Lower lobe of right lung (tissue), 2 donors: ENCODE results near the gene BCAT1. TPM values are rescaled to one million over a fixed set of nuclear protein-coding genes. Genes with fewer than 3 reads are reported as not detected.
"Not testable (repeated sequence)": the region's sequence is repeated elsewhere in the genome, so short reads cannot be mapped to it uniquely, and the experiment has no call there.

Source experiments
- ATAC-seq, 2 donors: fragments of 200-7000 bp; cut with Tn5 transposase; one replicate each; pipeline ENCODE4 v1.9.1; 2020 to 2022; ENCODE audit warnings: mild to moderate bottlenecking in 2 of 2, moderate library complexity in 2 of 2
- DNase-seq: peaks from one replicate; pipeline ENCODE4 v3.0.0-alpha.2; 2020
- H3K27ac ChIP-seq: fragments of 200-600 bp; one replicate; pipeline ENCODE4 v1.8.0; 2022
- H3K27me3 ChIP-seq: fragments of 200-600 bp; one replicate; pipeline ENCODE4 v1.8.0; 2022; ENCODE audit warnings: low read depth
- H3K36me3 ChIP-seq: fragments of 200-600 bp; one replicate; pipeline ENCODE4 v1.8.0; 2022; ENCODE audit warnings: mild to moderate bottlenecking
- H3K4me1 ChIP-seq: fragments of 200-600 bp; one replicate; pipeline ENCODE4 v1.8.0; 2022
- H3K4me3 ChIP-seq: fragments of 200-600 bp; one replicate; pipeline ENCODE4 v1.8.0; 2022; ENCODE audit warnings: mild to moderate bottlenecking
- H3K9me3 ChIP-seq: fragments of 200-600 bp; one replicate; pipeline ENCODE4 v1.8.0; 2022
- intact Hi-C: fragments of 100-400 bp; cut with DNase I; formaldehyde crosslinking; loops from one replicate; pipeline ENCODE4 v1.11.0; 2022
- total RNA-seq: library from RNA; stranded (reverse); fragmentation: NEBNext Ultra II Directional; extraction: Animal tissue kit (Norgen Biotek cat#: 25700); gene quantifications from one replicate; pipeline ENCODE4 v1.2.1, GENCODE V29; 2021
- TF ChIP-seq, protein P1 (sequence below): fragments of 200-600 bp; IDR thresholded peaks from one replicate; pipeline ENCODE4 v1.8.0; 2022; ENCODE audit warnings: antibody characterized with exemption, mild to moderate bottlenecking
- donor health status: DM: no; HTN: yes; CAD: no; lungs with severe emphysema.

Gene BCAT1
- total RNA-seq, 1 donor from 2014 or later = 50.6 TPM

DNA sequence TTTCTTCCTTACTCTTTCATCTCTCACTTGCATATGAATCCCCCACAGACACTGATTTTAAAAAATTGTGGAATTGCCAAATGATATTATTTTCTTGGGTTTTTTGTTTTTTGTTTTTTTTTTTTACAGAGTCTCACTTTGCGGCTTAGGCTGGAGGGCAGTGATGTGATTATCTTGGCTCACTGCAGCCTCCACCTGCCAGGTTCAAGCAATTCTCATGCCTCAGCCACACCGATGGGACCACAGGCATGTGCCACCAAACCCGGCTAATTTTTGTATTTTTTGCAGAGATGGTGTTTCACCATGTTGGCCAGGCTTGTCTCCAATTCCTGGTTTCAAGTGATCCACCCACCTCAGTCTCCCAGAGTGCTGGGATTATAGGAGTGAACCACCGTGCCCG, 68.2 kb downstream of the BCAT1 start:
- H3K27ac ChIP-seq = no peak overlapping the region
- intact Hi-C loops = no loop called here
- peaks cover 15% of the 10 kb centered on the region for H3K36me3 ChIP-seq
- ATAC-seq (no peak), DNase-seq (no peak)
- no peaks in the 10 kb centered on the region for H3K4me1 ChIP-seq
- H3K4me3 ChIP-seq = no peak overlapping the region
- TF ChIP-seq, protein P1, sequence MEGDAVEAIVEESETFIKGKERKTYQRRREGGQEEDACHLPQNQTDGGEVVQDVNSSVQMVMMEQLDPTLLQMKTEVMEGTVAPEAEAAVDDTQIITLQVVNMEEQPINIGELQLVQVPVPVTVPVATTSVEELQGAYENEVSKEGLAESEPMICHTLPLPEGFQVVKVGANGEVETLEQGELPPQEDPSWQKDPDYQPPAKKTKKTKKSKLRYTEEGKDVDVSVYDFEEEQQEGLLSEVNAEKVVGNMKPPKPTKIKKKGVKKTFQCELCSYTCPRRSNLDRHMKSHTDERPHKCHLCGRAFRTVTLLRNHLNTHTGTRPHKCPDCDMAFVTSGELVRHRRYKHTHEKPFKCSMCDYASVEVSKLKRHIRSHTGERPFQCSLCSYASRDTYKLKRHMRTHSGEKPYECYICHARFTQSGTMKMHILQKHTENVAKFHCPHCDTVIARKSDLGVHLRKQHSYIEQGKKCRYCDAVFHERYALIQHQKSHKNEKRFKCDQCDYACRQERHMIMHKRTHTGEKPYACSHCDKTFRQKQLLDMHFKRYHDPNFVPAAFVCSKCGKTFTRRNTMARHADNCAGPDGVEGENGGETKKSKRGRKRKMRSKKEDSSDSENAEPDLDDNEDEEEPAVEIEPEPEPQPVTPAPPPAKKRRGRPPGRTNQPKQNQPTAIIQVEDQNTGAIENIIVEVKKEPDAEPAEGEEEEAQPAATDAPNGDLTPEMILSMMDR = no peak
- H3K9me3 ChIP-seq = no peaks in the 10 kb centered on the region
- H3K27me3 ChIP-seq = no peaks in the 10 kb centered on the region

GRCh38 chr12:24879644-24880043, 69.3 kb downstream of the BCAT1 start:
- intact Hi-C loops = no loop called here
- Histone ChIP-seq H3K27ac (no peak overlapping the region), H3K4me3 (no peak overlapping the region), H3K36me3 (peaks cover 15% of the 10 kb centered on the region), H3K4me1 (no peaks in the 10 kb centered on the region), H3K9me3 (no peaks in the 10 kb centered on the region), H3K27me3 (no peaks in the 10 kb centered on the region)
- no peak for DNase-seq
- TF ChIP-seq, protein P1 = no peak
- peak in 1 of 2 donors; percentile 83 for ATAC-seq

DNA sequence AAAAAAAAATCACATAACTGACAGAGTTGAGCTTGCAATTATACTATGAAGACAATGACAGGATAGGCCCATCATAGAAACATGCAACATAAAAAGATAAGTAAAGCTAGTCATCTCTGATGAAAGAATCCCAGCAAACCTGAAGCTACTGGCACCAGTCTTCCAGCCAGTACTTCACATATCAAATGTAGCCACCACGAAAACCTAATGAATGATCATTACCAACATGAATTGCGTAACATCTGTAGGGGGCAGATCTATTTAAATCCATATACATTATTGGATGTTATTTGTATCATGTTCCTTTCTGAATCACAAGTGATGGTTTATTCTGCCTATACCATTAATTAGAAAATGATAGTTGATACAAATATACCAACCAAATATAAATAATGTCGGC, 73.9 kb downstream of the BCAT1 start:
- Histone ChIP-seq H3K9me3 (no peaks in the 10 kb centered on the region), H3K36me3 (peaks cover 15% of the 10 kb centered on the region), H3K27me3 (no peaks in the 10 kb centered on the region), H3K4me1 (no peaks in the 10 kb centered on the region), H3K27ac (no peak overlapping the region), H3K4me3 (no peak overlapping the region)
- intact Hi-C loops = no loop called here
- DNase-seq (no peak), ATAC-seq (no peak)
- TF ChIP-seq, protein P1 = no peak

GRCh38 chr12:24872211-24872610, 76.7 kb downstream of the BCAT1 start:
- TF ChIP-seq, protein P1 = no peak
- DNase-seq = no peak
- Histone ChIP-seq H3K4me1 (no peaks in the 10 kb centered on the region), H3K27me3 (no peaks in the 10 kb centered on the region), H3K4me3 (no peak overlapping the region), H3K27ac (no peak overlapping the region), H3K36me3 (peaks cover 3% of the 10 kb centered on the region), H3K9me3 (no peaks in the 10 kb centered on the region)
- intact Hi-C loops = no loop called here
- no peak for ATAC-seq

DNA sequence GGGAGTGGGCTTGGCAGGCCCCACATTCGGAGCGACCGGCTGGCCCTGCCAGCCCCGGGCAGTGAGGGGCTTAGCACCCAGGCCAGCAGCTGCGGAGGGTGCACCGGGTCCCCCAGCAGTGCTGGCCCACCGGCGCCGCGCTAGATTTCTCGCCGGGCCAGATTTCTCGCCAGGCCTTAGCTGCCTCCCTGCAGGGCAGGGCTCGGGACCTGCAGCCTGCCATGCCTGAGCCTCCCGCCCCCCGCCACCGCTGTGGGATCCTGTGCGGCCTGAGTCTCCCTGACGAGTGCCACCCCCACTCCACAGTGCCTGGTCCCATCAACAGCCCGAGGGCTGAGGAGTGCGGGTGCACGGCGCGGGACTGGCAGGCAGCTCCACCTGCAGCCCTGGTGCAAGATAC, 82.8 kb downstream of the BCAT1 start:
- intact Hi-C loops = not testable (repeated sequence)

GRCh38 chr12:24864796-24865125, 84.1 kb downstream of the BCAT1 start:
- Histone ChIP-seq H3K9me3 (no peaks in the 10 kb centered on the region), H3K4me1 (peaks cover 16% of the 10 kb centered on the region), H3K4me3 (no peak overlapping the region), H3K36me3 (no peaks in the 10 kb centered on the region), H3K27ac (no peak overlapping the region), H3K27me3 (no peaks in the 10 kb centered on the region)
- TF ChIP-seq, protein P1 = no peak
- intact Hi-C loops = no loop called here
- ATAC-seq = no peak
- no peak for DNase-seq

More for the DNA sequence above, 82.8 kb downstream of the BCAT1 start:
- H3K27me3 ChIP-seq, ATAC-seq, H3K27ac ChIP-seq, DNase-seq, H3K4me3 ChIP-seq, H3K36me3 ChIP-seq, H3K9me3 ChIP-seq: not testable (repeated sequence)
- peaks cover 15% of the 10 kb centered on the region for H3K4me1 ChIP-seq
